ENCODE data around the gene PIP4K2C.

DNA sequence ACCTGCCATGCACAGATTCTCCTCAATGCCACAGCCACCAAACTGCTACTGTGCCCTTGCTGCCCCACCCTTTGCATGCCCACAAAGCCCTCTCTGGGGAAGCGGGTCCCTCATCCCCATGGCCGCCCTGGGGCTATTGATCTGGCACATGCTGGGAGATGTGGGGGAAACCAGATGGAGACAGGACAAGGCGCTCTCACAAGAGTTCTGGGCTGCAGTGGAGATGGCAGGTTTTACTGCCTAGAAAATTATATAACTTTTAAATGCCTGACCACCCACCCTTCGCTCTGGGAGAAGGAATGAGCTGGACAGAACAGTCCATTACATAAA lies 10.6 kb upstream of the PIP4K2C start:
- TF ChIP-seq, protein P1, sequence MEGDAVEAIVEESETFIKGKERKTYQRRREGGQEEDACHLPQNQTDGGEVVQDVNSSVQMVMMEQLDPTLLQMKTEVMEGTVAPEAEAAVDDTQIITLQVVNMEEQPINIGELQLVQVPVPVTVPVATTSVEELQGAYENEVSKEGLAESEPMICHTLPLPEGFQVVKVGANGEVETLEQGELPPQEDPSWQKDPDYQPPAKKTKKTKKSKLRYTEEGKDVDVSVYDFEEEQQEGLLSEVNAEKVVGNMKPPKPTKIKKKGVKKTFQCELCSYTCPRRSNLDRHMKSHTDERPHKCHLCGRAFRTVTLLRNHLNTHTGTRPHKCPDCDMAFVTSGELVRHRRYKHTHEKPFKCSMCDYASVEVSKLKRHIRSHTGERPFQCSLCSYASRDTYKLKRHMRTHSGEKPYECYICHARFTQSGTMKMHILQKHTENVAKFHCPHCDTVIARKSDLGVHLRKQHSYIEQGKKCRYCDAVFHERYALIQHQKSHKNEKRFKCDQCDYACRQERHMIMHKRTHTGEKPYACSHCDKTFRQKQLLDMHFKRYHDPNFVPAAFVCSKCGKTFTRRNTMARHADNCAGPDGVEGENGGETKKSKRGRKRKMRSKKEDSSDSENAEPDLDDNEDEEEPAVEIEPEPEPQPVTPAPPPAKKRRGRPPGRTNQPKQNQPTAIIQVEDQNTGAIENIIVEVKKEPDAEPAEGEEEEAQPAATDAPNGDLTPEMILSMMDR (conservative IDR thresholded peaks at IDR 0.05): no peak
- TF ChIP-seq EZH2 (IDR thresholded peaks at IDR 0.05; ENCODE audit: low read depth): no peak

Measured in PC-9 (cell line).